GM19023 (cell line): ENCODE results near the gene ZBTB24.
"Not testable (repeated sequence)": the region's sequence is repeated elsewhere in the genome, so short reads cannot be mapped to it uniquely, and the experiment has no call there.

Experiments
- ATAC-seq: cut with Tn5 transposase; IDR thresholded peaks from one replicate; pipeline ENCODE4 v1.9.1; 2021; ENCODE audit warnings: mild to moderate bottlenecking, moderate library complexity; ENCODE audit not compliant: unreplicated experiment

ZBTB24 gene

DNA sequence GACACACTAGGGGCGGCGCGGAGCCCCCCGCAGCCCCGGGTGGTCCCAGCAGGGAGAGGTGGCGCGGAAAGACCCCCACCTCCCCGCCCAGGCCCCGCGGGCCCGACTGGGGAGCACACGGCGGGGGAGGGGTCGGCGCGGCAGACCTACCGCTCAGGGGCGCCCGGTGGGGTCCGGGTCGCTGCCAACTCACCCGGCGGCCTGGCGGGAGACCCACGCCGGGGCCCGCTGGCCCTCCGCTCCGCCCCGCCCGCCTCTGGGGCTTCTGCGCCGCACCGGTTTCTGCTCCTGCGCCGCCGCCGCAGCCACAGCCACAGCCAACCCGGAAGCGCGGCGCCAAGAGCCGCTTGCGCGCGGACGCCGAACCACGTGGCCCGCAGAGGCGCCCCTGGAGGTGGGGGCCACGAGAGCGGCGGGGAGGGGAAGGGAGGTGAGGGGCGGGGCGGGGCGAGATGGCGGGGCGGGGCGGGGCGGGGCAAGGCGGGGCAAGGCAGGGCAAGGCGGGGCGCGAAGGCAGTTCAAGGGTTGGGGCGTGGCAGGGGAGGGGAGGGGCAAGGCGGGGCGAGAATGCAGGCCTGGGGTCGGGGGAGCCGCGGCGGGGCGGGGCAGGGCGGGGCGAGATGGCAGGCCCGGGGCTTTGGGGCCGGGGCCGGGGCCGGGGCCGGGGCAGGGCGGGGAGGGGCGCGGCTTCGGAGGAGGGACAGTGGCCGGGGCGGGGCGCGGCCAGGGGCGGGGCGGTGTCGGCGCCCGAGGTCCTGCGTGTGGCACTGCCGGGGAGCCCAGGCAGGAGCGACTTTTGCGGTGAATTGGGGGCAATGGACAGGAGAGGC lies at the start of gene ZBTB24:
ZBTB24 (minus strand) TSS at position 315 of the 830 bp plus-strand sequence. CDS start 1,193 bp downstream, outside the sequence.
- peak; percentile 95 for ATAC-seq

DNA sequence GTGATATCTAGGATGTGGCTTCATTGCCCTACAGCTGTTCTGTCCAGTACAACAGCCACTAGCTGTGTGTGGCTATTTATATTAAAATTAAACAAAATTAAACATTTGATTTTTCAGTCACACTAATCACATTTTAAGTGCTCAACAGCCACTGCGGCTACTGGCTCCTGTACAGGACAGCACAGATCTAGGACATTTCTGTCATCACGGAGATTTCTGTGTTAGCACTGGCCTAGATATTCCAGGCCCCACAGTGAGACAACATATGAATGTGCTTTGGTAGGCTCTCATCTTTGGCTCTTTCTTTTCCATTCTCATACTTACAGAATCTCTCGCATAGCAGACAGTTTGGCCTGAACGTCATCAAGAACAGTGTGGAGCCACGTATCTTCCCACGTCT lies 48.4 kb upstream of the ZBTB24 start:
- no peak for ATAC-seq

DNA sequence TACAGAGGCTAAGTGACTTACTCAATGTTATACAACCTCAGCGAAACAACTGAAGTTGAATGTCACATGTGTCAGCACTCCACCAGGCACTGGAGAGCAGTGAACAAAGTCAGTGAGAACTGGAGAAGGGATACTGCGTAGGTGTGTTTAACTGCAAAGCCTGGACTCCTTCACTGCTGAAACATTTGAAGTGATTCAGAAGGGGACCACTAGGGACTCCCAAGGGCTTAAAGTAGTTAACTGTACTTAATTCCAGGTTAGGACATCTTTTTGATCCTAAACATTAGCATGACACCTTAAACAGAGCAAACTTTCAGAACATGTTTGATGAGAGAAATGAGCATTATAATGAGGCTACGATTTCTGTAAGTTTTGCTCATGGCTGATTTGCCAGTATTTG lies 45.0 kb upstream of the ZBTB24 start:
- ATAC-seq, result no peak

DNA sequence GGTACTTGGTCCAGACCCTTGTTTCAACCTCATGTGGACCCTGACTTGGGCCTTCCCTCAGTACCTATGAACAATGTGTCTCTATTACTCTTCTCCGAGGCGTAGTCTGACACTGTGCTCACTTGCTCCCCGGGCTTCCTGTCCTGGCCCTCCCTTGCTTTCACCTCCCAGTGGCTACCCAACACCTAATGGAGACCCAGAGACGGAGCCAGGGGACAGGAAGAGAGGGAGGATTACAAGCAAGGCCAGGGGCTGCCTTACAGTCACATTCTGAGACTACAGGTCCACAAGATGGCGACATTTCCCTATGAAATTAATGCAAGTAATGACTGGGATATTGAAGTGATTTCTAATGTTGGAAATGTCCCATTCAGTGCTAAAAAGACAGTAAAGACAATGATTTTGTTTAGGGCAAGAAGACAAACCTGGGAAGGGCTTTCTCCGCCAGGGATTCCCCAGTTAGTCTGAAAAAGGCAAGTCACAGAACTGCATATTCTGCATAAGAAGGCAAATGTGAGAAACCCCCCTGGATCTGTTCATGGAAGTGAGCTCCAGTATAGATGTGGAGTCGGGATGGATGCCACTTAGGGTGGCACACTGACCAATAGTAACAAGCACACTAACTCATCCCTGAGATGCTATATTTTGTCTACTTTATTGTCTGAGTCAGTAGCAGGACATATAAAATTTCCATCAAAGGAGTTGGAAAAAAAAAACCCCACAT lies 44.0 kb upstream of the ZBTB24 start:
- ATAC-seq, result peak; percentile 67

DNA sequence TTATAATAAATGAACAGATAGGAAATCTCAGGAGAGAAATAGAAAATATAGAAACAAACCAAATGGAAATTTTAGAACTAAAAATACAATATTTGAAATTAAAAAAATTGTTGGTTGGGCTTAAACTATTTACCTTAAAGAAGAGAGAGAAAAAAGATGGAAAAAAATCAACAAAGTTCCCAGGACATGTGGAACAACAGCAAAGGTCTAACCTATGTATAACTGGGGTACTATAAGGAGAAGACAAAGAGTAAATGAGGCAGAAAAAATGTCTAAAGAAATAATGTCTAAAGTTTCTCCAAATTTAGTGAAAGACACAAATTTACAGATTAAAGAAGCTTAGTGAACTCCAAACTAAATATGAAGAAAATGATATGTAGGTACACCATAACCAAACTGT lies 41.1 kb upstream of the ZBTB24 start:
- no peak for ATAC-seq

DNA sequence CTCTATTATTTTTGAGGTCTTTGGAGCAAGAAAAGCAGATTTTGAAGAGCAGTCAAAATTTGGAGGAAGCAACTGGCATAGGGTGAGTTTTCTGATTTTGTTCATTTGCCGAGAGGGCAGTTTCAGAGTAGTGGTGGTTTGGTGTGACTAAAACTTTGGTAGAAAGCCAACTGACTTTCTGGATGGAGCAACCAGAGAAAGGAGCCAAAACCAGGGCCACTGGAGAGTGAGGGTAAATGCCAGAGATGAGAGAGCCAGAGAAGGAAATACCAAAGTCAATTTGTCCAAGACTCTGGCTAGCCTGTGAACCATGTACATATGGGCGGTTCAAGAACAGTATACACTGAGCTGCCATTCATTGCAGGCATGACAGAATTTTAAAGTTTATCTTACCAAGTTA lies 40.5 kb upstream of the ZBTB24 start:
- no peak for ATAC-seq

DNA sequence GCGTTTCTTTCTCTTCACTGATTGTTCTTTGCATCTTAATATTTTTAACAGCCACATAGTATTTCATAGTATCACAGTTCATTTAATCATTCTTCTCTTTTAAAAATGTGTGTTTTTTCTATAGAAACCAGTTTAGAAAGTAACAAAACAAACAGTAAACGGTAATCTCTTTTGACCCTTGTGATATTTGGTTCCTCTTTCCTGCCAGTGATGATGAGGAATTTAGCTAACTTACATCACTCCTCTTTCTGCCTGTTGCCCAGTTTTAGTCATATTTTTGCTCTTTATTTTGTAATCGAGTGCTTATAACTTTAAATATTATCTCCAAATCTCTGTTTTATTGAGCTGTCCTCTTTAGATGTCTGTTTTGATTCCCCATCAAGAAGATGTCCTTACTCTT lies 38.1 kb upstream of the ZBTB24 start:
- no peak for ATAC-seq

DNA sequence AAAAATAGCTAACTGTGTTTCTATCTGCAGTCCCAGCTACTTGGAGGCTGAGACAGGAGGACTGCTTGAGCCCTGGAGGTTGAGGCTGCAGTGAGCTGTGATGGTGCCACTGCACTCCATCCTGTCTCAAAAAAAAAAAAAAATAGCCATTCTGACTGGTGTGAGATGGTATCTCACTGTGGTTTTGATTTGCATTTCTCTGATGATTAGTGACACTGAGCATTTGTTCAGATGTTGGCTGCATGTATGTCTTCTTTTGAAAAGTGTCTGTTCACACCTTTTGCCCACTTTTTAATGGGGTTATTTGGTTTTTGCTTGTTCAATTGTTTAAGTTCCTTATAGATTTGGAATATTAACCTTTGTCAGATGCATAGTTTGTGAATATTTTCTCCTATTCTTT lies 36.6 kb upstream of the ZBTB24 start:
- ATAC-seq, result not testable (repeated sequence)

DNA sequence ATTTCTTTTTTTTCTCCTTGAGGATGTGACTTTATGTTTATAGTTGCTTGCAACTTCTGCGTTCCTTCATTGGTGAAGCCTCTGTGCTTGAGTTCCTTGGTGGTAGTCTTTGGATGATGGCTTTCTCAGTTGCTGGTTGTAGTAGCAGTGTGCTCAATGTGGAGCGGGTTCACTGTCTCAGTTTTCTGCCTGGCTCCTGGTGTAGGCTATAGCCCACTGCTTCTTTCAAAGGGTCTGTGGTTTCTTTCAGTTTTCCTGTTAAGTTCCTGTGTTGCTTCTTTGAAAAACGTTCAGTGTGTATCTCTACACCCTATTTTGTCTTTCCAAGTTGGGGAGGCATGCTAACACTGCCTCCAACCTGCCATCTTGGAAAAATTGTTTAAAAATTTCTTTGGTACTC lies 33.9 kb upstream of the ZBTB24 start:
- ATAC-seq, result no peak

DNA sequence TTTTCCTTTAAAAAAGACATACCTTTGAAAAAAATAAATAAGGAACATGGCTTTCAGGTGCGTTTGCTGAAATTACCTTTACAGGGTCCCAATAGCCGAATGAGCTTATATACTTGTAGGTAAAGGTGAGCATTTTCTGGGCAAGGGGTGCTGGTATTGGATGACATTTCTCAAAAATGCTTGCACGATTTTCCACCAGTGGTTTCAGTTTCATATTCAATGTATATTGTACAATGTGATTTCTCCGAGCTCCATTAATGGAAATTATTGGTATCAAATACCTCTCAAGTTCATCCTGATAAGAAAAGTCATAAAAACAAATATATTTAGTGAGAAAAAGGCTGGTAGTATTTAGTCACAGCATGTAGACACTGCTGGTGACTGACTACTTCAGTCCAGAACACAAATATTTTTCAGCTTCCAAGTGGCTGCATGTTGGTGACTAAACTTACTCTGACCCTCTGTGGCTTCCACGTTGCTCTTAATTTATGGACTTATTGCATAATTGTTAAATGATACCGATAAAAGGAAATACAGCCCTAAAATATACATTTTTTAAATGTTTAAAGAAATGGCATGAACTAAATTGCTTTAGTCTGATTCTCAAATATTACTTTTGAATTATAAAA lies 32.9 kb upstream of the ZBTB24 start:
- no peak for ATAC-seq

DNA sequence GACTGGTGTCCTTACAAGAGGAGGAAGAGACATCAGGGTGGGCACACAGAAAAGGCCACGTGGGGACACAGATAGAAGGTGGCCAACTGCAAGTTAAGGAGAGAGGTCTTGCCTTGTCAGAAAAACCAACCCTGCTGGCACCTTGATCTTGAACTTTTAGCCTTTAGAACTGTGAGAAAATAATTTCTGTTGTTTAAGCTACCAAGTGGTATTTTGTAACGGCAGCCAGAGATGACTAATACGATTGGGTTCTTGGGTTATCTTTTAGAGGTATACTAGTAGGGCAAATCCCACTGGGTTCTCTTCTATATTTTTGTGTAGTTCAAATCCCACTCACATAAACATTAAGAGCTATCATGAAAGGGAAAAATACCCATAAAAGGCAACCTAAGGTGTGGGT lies 31.9 kb upstream of the ZBTB24 start:
- no peak for ATAC-seq

DNA sequence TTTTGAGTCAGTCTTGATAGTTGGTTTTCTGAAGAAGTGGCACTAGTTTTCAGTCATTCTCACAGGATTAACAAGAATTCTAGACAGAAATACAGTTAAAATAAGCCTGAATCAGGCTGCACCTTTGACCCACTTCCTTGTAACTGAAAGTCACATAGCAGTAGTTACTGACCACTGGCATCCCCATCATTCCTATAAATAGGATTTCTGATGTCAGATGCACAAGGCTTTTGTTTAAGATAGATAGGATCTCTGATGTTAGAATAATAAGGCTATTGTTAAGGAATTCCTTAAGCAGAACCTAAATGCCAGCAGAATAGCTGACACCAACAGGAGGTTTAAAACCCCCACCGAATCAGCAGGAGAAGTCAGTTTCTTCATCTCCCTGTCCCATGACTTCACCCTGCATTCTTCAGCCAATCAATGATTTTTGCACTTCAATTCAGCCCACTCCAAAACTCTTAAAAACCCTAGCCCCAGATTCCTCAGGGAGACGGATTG lies 30.6 kb upstream of the ZBTB24 start:
- no peak for ATAC-seq

DNA sequence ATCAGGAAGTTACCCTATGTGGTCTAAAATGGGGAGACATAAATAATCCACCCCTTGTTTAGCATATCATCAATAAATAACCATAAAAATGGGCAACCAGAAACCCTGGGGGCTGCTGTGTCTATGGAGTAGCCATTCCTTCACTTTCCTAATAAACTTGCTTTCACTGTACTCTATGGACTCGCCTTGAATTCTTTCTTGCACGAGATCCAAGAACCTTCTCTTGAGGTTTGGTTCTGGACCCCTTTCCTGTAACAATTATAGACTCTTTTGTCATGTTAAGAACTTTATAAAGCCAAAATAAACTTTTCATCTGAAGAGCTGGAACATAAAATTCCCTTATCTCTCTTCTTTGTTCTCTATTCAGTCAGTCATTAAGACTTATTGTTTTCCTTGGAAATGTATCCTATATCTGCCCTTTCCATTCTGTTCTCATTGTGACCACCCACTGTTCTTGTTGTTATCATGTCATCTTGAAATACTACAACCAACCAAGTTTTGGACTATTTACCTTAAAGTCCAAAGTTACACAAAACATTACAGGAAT lies 29.3 kb upstream of the ZBTB24 start:
- no peak for ATAC-seq

DNA sequence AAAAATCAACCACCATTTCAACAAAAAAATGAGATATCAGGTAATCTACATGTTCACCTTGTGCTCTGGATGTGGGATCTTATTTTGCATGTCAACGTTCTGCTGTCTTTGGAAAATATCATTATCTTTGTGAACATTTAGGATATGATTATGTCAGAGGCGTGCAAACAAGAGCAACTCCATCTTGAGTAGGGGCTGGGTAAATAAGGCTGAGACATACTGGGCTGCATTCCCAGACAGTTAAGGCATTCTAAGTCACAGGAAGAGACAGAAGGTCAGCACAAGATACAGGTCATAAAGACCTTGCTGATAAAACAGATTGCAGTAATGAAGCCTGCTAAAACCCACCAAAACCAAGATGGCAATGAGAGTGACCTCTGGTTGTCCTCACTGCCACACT lies 28.8 kb upstream of the ZBTB24 start:
- no peak for ATAC-seq

DNA sequence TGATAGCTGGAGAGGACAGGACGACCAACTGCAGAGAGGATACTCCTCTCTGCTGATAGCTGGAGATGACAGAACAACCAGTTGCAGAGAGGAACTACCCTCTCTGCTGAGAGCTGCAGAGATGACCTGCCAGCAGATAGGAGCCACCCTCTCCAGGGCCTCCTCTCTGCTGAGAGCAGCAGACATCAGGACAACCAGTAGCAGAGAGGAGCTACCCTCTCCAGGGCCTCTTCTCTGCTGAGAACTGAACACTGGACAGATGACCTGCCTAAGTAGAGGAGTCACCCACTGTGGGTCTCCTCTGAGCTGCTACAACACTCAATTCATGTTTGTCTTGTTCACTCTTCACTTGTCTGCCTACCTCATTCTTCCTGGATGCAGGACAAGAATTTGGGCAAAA lies 27.3 kb upstream of the ZBTB24 start:
- no peak for ATAC-seq

DNA sequence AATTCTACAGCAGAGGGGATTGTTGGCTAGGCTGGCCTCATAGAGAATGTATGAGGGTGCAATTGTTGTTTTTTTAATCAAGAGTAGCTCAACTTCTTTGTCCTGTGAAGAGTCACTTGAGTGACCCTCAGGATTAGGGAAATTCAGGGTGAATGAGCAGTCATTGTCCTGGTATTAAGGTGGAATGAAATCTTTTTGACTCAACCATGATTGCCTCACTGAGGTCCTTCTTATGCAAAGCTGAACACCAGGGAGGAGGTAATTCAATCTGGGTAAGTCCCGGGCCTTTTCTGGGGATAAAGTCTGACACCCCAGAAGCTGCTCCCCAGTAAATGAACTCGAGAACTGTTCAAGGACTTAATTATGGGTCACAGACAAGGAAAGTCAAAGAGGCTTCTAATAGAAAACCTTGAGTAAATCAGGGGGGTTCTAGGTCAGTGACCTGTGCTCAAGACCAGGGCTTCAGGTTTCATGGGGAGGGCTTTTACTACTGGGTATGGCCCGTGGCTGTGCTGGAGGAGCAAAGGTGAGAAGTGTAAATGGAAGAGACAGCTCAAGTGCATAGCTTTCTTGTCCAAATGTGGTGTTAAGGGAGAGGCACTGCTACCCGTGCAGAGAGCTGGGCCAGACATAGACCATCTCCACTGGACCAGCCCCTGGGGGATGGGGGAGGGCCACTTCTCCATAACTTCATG lies 25.3 kb upstream of the ZBTB24 start:
- ATAC-seq, result no peak

DNA sequence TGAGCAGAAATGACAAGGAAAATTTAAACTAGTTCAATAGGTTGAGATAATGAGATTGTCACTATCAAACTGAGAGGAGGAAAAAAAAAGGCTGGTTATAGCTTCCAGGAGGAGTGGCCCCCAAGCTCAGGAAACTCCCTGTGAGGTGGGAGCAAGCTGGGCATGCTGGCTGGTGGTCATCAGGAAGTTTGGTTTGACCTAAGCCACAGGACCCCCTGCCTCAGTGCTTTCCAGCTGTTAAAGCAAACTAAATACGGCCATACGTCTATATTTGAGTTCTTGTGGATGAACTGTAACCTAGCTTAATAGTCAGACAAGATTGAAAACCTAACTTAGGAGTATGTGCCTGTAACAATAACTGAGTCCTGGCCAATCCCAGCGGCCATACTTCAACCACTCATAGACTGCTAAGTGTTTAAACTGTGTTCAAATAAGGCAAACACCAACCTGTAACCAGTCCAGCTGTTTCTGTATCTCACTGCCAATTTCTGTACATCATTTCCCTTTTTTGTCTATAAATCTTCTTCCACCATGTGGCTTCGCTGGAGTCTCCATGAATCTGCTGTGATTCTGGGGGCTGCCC lies 24.6 kb upstream of the ZBTB24 start:
- ATAC-seq, result no peak

DNA sequence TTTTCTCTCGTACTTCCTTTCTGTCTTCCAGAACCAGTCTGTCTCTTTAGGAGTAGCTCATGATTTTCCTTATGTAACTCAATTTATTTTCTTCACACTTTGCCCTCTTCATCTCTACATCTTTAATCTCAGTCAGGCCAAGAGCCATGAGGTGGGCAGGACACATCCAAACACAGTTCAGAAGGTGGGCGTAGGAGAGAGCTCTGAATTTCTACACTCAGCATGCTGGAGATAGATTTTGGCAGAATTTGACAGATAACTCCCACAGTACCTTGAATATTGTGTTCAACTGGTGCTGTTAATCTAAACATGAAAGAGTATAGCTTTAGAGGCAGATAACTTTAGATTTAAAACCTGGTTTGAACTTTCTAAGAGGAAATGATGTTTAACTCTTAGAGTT lies 23.8 kb upstream of the ZBTB24 start:
- no peak for ATAC-seq

DNA sequence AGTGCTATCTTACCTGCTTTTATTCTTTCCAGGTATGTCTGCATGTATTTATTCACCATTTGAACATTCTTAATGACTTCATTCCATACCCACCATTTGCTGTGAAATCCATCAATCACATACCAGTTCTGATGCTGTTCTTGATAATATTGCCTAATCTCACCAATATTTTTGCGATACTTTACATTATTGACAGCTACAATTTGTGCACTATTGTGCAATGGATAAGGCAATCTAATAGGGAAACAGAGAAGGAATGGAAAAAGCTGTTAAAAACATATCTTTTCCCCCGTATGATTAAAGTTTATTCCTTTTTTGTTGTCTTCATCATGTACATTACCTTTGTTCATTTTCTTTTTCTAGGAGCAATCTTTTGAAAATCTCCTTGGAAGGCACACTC lies 23.3 kb upstream of the ZBTB24 start:
- no peak for ATAC-seq
